ENCODE data around the gene LPCAT1.
"Not testable (repeated sequence)": the region's sequence is repeated elsewhere in the genome, so short reads cannot be mapped to it uniquely, and the experiment has no call there.

The LPCAT1 gene

DNA sequence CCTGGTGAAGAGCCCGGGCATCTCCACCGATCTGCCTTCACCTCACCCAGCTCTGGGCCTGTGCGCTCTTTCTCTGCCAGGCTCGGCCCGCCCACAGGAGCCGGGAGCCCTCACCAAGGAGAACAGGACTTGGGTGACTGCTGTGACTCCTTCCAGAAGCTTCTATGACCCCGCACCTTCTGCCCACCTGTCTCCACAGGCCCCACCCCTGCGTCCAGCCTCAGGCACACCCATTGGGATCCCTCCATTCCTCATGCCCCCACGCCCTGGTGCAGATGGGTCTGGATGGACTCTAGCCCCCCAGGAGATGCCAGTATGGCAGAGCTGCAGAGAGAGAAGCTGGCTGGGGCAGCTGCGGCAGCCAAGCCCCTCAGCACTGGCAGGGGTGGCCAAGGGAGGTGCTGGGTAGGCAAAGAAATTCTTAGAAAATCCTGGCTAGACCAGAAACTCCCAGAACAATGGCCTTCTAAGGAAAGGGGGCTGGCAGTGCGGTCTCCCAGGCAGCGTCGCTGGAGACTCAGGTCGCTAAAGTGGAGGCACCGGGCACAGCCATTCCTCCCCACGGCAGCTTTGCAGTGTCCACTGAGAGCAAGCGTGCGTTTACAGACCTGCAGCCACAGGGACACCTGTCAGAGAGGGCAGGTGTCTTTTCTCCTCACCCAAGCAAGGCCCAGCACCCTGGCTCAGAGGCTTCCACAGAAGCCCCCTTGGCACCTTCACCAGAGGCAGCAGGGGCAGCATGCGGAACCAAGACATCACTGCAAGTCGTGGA lies 17.3 kb downstream of the LPCAT1 start:
- Histone ChIP-seq H4K20me1 (ENCODE audit: control insufficient read depth, insufficient read depth, low read depth, low read length) (peaks cover 14% of the 10 kb centered on the region), H3K9me2 (replicated peaks; ENCODE audit: control insufficient read depth, low read length) (no peaks in the 10 kb centered on the region), H3K4me2 (ENCODE audit: low read length) (peak overlapping the region; percentile 92), H3F3A (ENCODE audit: control insufficient read depth, insufficient read depth) (peaks cover 16% of the 10 kb centered on the region), H3K36me3 (ENCODE audit: control insufficient read depth, low read length) (peaks cover 40% of the 10 kb centered on the region), H3K79me2 (ENCODE audit: control insufficient read depth, low read length) (peaks cover 98% of the 10 kb centered on the region), H3K27ac (ENCODE audit: low read depth, low read length) (no peak overlapping the region), H3K27me3 (ENCODE audit: control insufficient read depth, low read length) (no peaks in the 10 kb centered on the region), H3K4me1 (ENCODE audit: control insufficient read depth, low read length) (peaks cover 55% of the 10 kb centered on the region), H3K4me3 (ENCODE audit: low read length) (no peak overlapping the region), H3K9me3 (ENCODE audit: control insufficient read depth, insufficient read depth, low read length) (no peaks in the 10 kb centered on the region)
- TF ChIP-seq, protein P1, sequence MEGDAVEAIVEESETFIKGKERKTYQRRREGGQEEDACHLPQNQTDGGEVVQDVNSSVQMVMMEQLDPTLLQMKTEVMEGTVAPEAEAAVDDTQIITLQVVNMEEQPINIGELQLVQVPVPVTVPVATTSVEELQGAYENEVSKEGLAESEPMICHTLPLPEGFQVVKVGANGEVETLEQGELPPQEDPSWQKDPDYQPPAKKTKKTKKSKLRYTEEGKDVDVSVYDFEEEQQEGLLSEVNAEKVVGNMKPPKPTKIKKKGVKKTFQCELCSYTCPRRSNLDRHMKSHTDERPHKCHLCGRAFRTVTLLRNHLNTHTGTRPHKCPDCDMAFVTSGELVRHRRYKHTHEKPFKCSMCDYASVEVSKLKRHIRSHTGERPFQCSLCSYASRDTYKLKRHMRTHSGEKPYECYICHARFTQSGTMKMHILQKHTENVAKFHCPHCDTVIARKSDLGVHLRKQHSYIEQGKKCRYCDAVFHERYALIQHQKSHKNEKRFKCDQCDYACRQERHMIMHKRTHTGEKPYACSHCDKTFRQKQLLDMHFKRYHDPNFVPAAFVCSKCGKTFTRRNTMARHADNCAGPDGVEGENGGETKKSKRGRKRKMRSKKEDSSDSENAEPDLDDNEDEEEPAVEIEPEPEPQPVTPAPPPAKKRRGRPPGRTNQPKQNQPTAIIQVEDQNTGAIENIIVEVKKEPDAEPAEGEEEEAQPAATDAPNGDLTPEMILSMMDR (IDR thresholded peaks at IDR 0.05; ENCODE audit: low read depth, low read length, poor library complexity, severe bottlenecking): no peak
- TF ChIP-seq EZH2phosphoT487 (IDR thresholded peaks at IDR 0.05; ENCODE audit: borderline replicate concordance, low read length): no peak

DNA sequence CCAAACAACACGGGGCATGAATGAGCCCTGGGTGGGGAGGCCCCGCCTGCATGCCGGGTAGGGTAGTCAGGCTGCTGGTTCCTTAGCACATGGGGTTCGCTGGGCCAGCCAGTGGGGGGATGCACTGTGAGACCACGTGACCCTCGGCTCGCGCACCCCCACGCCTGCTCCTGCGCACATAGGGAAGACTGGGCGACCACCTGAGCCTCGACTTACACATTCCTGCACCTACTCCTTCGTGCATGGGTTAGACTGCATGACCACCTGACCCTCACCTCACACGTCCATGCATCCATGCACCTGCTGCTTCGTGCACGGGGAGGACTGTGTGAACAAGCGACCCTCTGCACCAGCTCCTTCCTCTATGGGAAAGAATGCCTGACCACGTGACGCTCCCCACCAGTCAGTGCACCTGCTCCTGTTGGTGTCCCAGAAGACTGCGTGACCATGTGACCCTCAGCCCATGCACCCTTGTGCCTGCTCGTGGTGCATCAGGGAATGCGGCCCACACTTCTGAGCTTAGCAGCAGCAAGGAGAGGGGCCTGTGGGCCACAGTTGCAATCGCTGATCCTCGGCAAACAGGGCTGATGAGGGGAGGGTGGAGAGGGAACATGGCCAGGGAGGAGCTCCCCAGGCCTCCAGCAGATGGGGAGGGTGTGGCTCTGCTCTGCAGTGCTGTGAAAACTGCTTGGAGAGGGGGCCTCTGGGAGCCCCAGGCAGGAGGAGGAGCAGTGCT lies 18.1 kb downstream of the LPCAT1 start:
- Histone ChIP-seq H3K27ac (ENCODE audit: low read depth, low read length) (no peak overlapping the region), H3K79me2 (ENCODE audit: control insufficient read depth, low read length) (peaks cover 99% of the 10 kb centered on the region), H3K4me1 (ENCODE audit: control insufficient read depth, low read length) (peaks cover 55% of the 10 kb centered on the region), H3K9me2 (replicated peaks; ENCODE audit: control insufficient read depth, low read length) (no peaks in the 10 kb centered on the region), H3K9me3 (ENCODE audit: control insufficient read depth, insufficient read depth, low read length) (no peaks in the 10 kb centered on the region), H3K4me2 (ENCODE audit: low read length) (peak overlapping the region; percentile 92), H3F3A (ENCODE audit: control insufficient read depth, insufficient read depth) (peaks cover 16% of the 10 kb centered on the region), H4K20me1 (ENCODE audit: control insufficient read depth, insufficient read depth, low read depth, low read length) (peaks cover 14% of the 10 kb centered on the region), H3K36me3 (ENCODE audit: control insufficient read depth, low read length) (peaks cover 40% of the 10 kb centered on the region), H3K27me3 (ENCODE audit: control insufficient read depth, low read length) (no peaks in the 10 kb centered on the region), H3K4me3 (ENCODE audit: low read length) (peak overlapping the region; percentile 68; the same call in 1 of the 2 replicates)
- TF ChIP-seq, protein P1 (IDR thresholded peaks at IDR 0.05; ENCODE audit: low read depth, low read length, poor library complexity, severe bottlenecking): no peak
- TF ChIP-seq EZH2phosphoT487 (IDR thresholded peaks at IDR 0.05; ENCODE audit: borderline replicate concordance, low read length): no peak

DNA sequence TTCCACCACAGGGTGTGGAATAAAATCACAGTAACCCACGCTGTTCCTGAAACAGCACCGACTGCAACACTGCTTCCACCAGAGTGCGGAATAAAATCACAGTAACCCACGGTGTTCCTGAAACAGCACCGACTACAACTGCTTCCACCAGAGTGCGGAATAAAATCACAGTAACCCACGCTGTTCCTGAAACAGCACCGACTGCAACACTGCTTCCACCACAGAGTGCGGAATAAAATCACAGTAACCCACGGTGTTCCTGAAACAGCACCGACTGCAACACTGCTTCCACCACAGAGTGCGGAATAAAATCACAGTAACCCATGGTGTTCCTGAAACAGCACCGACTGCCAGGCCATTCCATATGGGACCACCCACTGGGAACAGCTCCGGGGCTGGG lies 18.7 kb downstream of the LPCAT1 start:
- Histone ChIP-seq H3K4me1 (ENCODE audit: control insufficient read depth, low read length) (peaks cover 55% of the 10 kb centered on the region), H3K4me2 (ENCODE audit: low read length) (peak overlapping the region; percentile 92), H3K27ac (ENCODE audit: low read depth, low read length) (peak overlapping the region; percentile 90), H3K79me2 (ENCODE audit: control insufficient read depth, low read length) (peaks cover 97% of the 10 kb centered on the region), H3K4me3 (ENCODE audit: low read length) (peak overlapping the region; percentile 68), H3F3A (ENCODE audit: control insufficient read depth, insufficient read depth) (peaks cover 16% of the 10 kb centered on the region), H4K20me1 (ENCODE audit: control insufficient read depth, insufficient read depth, low read depth, low read length) (peaks cover 14% of the 10 kb centered on the region), H3K36me3 (ENCODE audit: control insufficient read depth, low read length) (peaks cover 42% of the 10 kb centered on the region)
- H3K27me3 ChIP-seq (ENCODE audit: control insufficient read depth, low read length); H3K9me2 ChIP-seq (replicated peaks; ENCODE audit: control insufficient read depth, low read length); H3K9me3 ChIP-seq (ENCODE audit: control insufficient read depth, insufficient read depth, low read length): not testable (repeated sequence)

DNA sequence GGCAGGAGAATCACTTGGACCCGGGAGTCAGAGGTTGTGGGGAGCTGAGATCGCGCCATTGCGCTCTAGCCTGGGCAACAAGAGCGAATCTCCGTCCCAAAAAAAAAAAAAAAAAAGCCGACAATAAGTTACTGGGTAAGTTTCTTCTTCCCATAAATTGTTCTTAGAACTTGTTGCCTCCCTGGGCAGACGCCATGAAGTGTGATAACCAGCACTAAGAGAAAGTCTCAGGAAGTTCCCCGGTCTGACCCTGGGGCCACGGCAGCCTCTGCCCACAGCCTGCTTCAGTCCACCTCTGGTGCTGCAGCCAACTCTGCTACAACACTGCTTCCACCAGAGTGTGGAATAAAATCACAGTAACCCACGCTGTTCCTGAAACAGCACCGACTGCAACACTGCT lies 19.1 kb downstream of the LPCAT1 start:
- no peaks in the 10 kb centered on the region for H3K9me3 ChIP-seq (ENCODE audit: control insufficient read depth, insufficient read depth, low read length)
- H3K9me2 ChIP-seq (replicated peaks; ENCODE audit: control insufficient read depth, low read length): no peaks in the 10 kb centered on the region
- H3K27ac ChIP-seq (ENCODE audit: low read depth, low read length): peak overlapping the region; percentile 90
- peaks cover 14% of the 10 kb centered on the region for H4K20me1 ChIP-seq (ENCODE audit: control insufficient read depth, insufficient read depth, low read depth, low read length)
- H3K4me1 ChIP-seq (ENCODE audit: control insufficient read depth, low read length): peaks cover 55% of the 10 kb centered on the region
- peak overlapping the region; percentile 68 for H3K4me3 ChIP-seq (ENCODE audit: low read length)
- H3K4me2 ChIP-seq (ENCODE audit: low read length): peak overlapping the region; percentile 92
- TF ChIP-seq, protein P1 (IDR thresholded peaks at IDR 0.05; ENCODE audit: low read depth, low read length, poor library complexity, severe bottlenecking): no peak
- TF ChIP-seq EZH2phosphoT487 (IDR thresholded peaks at IDR 0.05; ENCODE audit: borderline replicate concordance, low read length): no peak
- no peaks in the 10 kb centered on the region for H3K27me3 ChIP-seq (ENCODE audit: control insufficient read depth, low read length)
- H3K79me2 ChIP-seq (ENCODE audit: control insufficient read depth, low read length): peaks cover 93% of the 10 kb centered on the region
- H3K36me3 ChIP-seq (ENCODE audit: control insufficient read depth, low read length): peaks cover 44% of the 10 kb centered on the region
- H3F3A ChIP-seq (ENCODE audit: control insufficient read depth, insufficient read depth): peaks cover 16% of the 10 kb centered on the region
